ENCODE measurements around the gene SBSN.
A peak's percentile ranks its signal among the peaks of the same experiment; 100 is the strongest.

The SBSN gene

GRCh38 chr19:35560677-35561076 is 32.6 kb upstream of the SBSN start:
- no peak for TF ChIP-seq NFIC (IDR thresholded peaks at IDR 0.05)
- no peak for TF ChIP-seq EP300 (IDR thresholded peaks at IDR 0.05; ENCODE audit: borderline replicate concordance)
- TF ChIP-seq EGR1 (IDR thresholded peaks at IDR 0.05), result no peak

DNA sequence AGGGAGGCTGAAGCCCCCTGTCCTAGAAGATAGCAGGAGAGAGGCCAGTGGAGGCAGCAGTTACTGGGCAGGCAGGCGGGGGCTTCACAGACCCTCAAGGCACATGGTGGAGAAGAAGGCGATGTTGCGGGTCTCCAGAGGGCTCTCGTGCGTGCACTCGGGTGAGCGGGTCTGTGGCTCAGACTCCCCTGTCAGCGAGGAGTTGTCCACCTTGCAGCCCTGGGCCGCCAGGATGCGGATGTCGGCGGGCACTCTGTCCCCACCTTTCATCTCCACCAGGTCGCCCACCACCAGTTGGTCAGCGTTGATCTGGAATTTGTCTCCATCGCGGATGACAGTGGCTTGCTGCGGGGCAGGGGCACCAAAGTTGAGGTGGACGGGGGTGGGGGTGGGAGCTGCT is 32.2 kb upstream of the SBSN start:
- TF ChIP-seq, protein P1, sequence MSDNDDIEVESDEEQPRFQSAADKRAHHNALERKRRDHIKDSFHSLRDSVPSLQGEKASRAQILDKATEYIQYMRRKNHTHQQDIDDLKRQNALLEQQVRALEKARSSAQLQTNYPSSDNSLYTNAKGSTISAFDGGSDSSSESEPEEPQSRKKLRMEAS (IDR thresholded peaks at IDR 0.05), result no peak
- no peak for TF ChIP-seq USF1 (IDR thresholded peaks at IDR 0.05)

DNA sequence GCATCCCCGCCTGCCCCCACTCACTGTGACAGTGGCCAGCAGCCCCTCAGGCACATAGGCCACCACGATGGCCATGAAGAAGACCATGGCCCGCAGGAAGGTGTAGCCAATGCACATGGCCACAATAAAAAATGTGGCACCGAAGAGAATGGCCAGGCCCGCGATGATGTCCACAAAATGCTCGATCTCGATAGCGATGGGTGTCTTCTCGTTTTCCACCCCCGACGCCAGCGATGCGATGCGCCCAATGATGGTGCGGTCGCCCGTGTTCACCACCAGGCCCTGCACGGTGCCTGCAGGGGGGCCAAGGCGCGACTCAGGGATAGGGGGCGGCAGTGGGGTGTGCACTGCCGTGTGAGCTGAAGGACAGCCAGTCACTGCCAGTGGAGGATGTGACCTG is 31.7 kb upstream of the SBSN start:
- TF ChIP-seq, protein P1 (IDR thresholded peaks at IDR 0.05), result no peak
- TF ChIP-seq ZBTB7A (IDR thresholded peaks at IDR 0.05; ENCODE audit: low read depth), result no peak
- no peak for TF ChIP-seq CREB1 (IDR thresholded peaks at IDR 0.05; ENCODE audit: low read depth)
- TF ChIP-seq NFIC (IDR thresholded peaks at IDR 0.05), result no peak
- no peak for TF ChIP-seq TAF1 (IDR thresholded peaks at IDR 0.05; ENCODE audit: low read depth)
- TF ChIP-seq CEBPB (IDR thresholded peaks at IDR 0.05), result no peak
- TF ChIP-seq EGR1 (IDR thresholded peaks at IDR 0.05), result no peak
- TF ChIP-seq, protein P2, sequence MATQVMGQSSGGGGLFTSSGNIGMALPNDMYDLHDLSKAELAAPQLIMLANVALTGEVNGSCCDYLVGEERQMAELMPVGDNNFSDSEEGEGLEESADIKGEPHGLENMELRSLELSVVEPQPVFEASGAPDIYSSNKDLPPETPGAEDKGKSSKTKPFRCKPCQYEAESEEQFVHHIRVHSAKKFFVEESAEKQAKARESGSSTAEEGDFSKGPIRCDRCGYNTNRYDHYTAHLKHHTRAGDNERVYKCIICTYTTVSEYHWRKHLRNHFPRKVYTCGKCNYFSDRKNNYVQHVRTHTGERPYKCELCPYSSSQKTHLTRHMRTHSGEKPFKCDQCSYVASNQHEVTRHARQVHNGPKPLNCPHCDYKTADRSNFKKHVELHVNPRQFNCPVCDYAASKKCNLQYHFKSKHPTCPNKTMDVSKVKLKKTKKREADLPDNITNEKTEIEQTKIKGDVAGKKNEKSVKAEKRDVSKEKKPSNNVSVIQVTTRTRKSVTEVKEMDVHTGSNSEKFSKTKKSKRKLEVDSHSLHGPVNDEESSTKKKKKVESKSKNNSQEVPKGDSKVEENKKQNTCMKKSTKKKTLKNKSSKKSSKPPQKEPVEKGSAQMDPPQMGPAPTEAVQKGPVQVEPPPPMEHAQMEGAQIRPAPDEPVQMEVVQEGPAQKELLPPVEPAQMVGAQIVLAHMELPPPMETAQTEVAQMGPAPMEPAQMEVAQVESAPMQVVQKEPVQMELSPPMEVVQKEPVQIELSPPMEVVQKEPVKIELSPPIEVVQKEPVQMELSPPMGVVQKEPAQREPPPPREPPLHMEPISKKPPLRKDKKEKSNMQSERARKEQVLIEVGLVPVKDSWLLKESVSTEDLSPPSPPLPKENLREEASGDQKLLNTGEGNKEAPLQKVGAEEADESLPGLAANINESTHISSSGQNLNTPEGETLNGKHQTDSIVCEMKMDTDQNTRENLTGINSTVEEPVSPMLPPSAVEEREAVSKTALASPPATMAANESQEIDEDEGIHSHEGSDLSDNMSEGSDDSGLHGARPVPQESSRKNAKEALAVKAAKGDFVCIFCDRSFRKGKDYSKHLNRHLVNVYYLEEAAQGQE (IDR thresholded peaks at IDR 0.05; ENCODE audit: low read depth), result no peak
- no peak for TF ChIP-seq FOXM1 (IDR thresholded peaks at IDR 0.05; ENCODE audit: borderline replicate concordance, low read depth)
- TF ChIP-seq EP300 (IDR thresholded peaks at IDR 0.05; ENCODE audit: borderline replicate concordance), result no peak
- no peak for TF ChIP-seq TEAD4 (IDR thresholded peaks at IDR 0.05)
- TF ChIP-seq YY1 (IDR thresholded peaks at IDR 0.05; ENCODE audit: low read depth), result no peak

DNA sequence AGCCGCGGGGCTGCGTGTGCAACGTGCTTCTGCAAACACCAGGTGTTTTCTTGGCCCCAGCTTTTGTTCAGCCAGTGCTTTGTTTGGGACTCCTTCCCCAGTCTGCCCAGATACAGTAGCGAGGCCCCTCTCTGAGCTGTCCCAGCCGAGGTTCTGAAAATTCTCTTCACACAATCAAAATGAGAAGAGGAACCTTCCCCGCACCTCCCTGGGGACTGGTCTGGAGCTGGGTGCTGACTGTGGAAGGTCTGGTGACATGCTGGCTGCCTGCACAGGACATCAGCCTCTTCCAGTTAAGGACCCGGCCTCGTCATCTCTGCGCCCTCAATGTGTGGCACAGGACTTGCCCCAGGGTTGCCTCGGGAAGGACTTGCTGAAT is 31.2 kb upstream of the SBSN start:
- TF ChIP-seq, protein P2 (IDR thresholded peaks at IDR 0.05; ENCODE audit: low read depth), result peak; percentile 55
- TF ChIP-seq EGR1 (IDR thresholded peaks at IDR 0.05) (no peak), TAF1 (IDR thresholded peaks at IDR 0.05; ENCODE audit: low read depth) (no peak), YY1 (IDR thresholded peaks at IDR 0.05; ENCODE audit: low read depth) (no peak), CEBPB (IDR thresholded peaks at IDR 0.05) (no peak), TCF12 (IDR thresholded peaks at IDR 0.05; ENCODE audit: low read depth) (no peak)

DNA sequence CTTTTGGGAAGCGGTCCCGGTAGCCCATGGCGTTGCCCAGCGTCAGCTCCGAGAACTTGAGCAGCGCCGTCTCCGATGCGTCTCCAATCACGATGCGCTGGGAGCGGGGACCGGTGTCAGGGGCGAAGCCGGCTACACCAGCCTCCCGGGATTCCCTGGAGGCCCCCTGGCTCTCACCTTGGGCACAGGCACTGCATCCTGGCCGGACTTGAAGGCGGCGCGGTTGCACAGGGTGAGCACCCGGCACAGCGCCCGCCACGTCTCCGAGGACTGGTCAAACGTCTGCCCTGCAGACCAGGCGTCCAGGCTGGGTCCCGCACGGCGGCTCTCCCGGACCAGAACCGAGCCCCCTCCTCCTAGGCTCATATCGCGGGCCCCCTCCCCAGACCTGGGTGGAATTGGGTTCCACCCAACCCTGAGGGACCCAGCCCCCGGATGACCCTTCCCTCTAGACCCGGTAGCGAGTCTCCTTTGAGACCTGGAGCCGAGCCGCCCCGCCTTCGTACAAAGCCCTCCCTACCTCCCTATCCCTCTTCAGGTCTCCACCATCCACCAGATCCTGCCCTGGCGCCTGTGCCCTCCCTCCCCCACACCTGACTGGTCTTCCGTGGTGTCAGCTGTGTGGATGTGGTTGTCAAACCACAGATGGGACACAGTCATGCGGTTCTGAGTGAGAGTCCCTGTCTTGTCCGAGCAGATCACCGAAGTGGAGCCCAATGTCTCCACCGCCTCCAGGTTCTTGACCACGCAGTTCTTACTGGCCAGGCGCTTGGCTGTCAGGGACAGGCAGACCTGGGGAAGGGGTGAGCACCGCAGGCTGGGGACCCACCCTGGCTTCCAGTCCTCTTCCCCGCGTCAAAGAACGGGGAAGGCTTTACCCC is 30.5 kb upstream of the SBSN start:
- TF ChIP-seq, protein P1 (IDR thresholded peaks at IDR 0.05), result peak; percentile 41; the same call in 1 of the 2 replicates
- TF ChIP-seq RAD21 (IDR thresholded peaks at IDR 0.05; ENCODE audit: low read depth) (no peak), TCF12 (IDR thresholded peaks at IDR 0.05; ENCODE audit: low read depth) (no peak), EP300 (IDR thresholded peaks at IDR 0.05; ENCODE audit: borderline replicate concordance) (no peak)

- TF ChIP-seq CREB1 (IDR thresholded peaks at IDR 0.05; ENCODE audit: low read depth) (no peak), USF1 (IDR thresholded peaks at IDR 0.05) (0 out of 2 replicates have a peak, but pooled peaks have one; percentile 29), TCF12 (IDR thresholded peaks at IDR 0.05; ENCODE audit: low read depth) (no peak), RAD21 (IDR thresholded peaks at IDR 0.05; ENCODE audit: low read depth) (peak; percentile 24; the same call in 1 of the 2 replicates), YY1 (IDR thresholded peaks at IDR 0.05; ENCODE audit: low read depth) (no peak)
- TF ChIP-seq, protein P1 (IDR thresholded peaks at IDR 0.05), result peak; percentile 37; the same call in 1 of the 2 replicates
These were observed 29.7 kb upstream of the SBSN start for GRCh38 chr19:35557539-35558399.
